Suprapubic skin (tissue), 4 donors: ENCODE results near the gene PLA2G15. TPM values are rescaled to one million over a fixed set of nuclear protein-coding genes. Genes with fewer than 3 reads are reported as not detected.

Experiments used
- DNase-seq, 2 donors: peaks; one replicate each; pipeline ENCODE4 v3.0.0-alpha.2; 2019; ENCODE audit warnings: low spot score in 2 of 2
- H3K27ac ChIP-seq: fragments of 200-600 bp; sonication (generic); one replicate; pipeline ENCODE4 v1.5.1; 2019
- H3K27me3 ChIP-seq: fragments of 200-600 bp; sonication (generic); one replicate; pipeline ENCODE4 v1.5.1; 2019
- H3K36me3 ChIP-seq: fragments of 200-600 bp; sonication (generic); one replicate; pipeline ENCODE4 v1.5.1; 2019
- H3K4me1 ChIP-seq: fragments of 200-600 bp; sonication (generic); one replicate; pipeline ENCODE4 v1.5.1; 2019
- H3K4me3 ChIP-seq: fragments of 200-600 bp; sonication (generic); one replicate; pipeline ENCODE4 v1.5.1; 2019; ENCODE audit warnings: mild to moderate bottlenecking
- H3K9me3 ChIP-seq: fragments of 200-600 bp; sonication (generic); one replicate; pipeline ENCODE4 v1.5.1; 2019
- CTCF ChIP-seq, 2 donors: fragments of 200-600 bp in 1 of 2; fragments of 450-650 bp in 1 of 2; sonication (generic) in 1 of 2; IDR thresholded peaks; one replicate each; pipeline ENCODE4 v1.5.1; 2016 to 2019; ENCODE audit warnings: antibody characterized with exemption in 2 of 2, mild to moderate bottlenecking in 1 of 2, moderate library complexity in 1 of 2
- EP300 ChIP-seq: sonication (generic); formaldehyde crosslinking; IDR thresholded peaks from one replicate; pipeline ENCODE4 v1.6.1; 2017; ENCODE audit warnings: antibody characterized with exemption
- POLR2A ChIP-seq, 2 donors: fragments of 450-650 bp; IDR thresholded peaks; one replicate each; pipeline ENCODE4 v1.6.1; 2017; ENCODE audit warnings: antibody characterized with exemption in 2 of 2, mild to moderate bottlenecking in 2 of 2, moderate library complexity in 2 of 2
- POLR2AphosphoS5 ChIP-seq, 3 donors: sonication (generic); formaldehyde crosslinking; IDR thresholded peaks; one replicate each; pipeline ENCODE4 v1.6.1; 2017; ENCODE audit warnings: antibody characterized with exemption in 3 of 3
- WGBS: methylation state at CpG from one replicate; pipeline ENCODE4 v1.1.5; 2018; 5-methylcytosine and 5-hydroxymethylcytosine counted together
- total RNA-seq, 4 donors: library from RNA; depleted of rRNA; stranded (reverse); fragments of >200 nt; gene quantifications; one replicate each; pipeline ENCODE4 v1.1.0, GENCODE V29; 2016

PLA2G15 gene
- total RNA-seq, 4 donors from 2014 or later = 11.2 to 26.6 (median 23.6) TPM

- Histone ChIP-seq H3K27me3 (no peaks in the 10 kb centered on the region), H3K4me3 (no peak overlapping the region), H3K27ac (no peak overlapping the region), H3K36me3 (peaks cover 45% of the 10 kb centered on the region), H3K9me3 (no peaks in the 10 kb centered on the region), H3K4me1 (peaks cover 30% of the 10 kb centered on the region)
- DNase-seq = no peak
- TF ChIP-seq POLR2AphosphoS5 (IDR thresholded peaks at IDR 0.05) = no peak
- 82% methylated on average over 3 of the region's 3 CpGs for WGBS
Measured at GRCh38 chr16:68228652-68229051, 16.5 kb upstream of the PLA2G15 start.

GRCh38 chr16:68229431-68230175, 15.6 kb upstream of the PLA2G15 start:
- 10% methylated on average over 1 of the region's 4 CpGs for WGBS
- Histone ChIP-seq H3K27ac (no peak overlapping the region), H3K27me3 (no peaks in the 10 kb centered on the region), H3K4me1 (peaks cover 39% of the 10 kb centered on the region), H3K4me3 (no peak overlapping the region), H3K36me3 (peaks cover 45% of the 10 kb centered on the region), H3K9me3 (no peaks in the 10 kb centered on the region)
- TF ChIP-seq CTCF (IDR thresholded peaks at IDR 0.05) (peak; percentile 79 to 83), EP300 (no peak)
- peak in 1 of 2 donors; percentile 64 for DNase-seq

GRCh38 chr16:68230176-68230571, 15.0 kb upstream of the PLA2G15 start:
- H3K4me3 ChIP-seq = no peak overlapping the region
- peak in 1 of 2 donors; percentile 69 for DNase-seq
- TF ChIP-seq EP300 (no peak), CTCF (IDR thresholded peaks at IDR 0.05) (no peak), POLR2A (IDR thresholded peaks at IDR 0.05) (no peak), POLR2AphosphoS5 (IDR thresholded peaks at IDR 0.05) (no peak)
- no peak overlapping the region for H3K27ac ChIP-seq
- peaks cover 45% of the 10 kb centered on the region for H3K36me3 ChIP-seq
- peaks cover 45% of the 10 kb centered on the region for H3K4me1 ChIP-seq
- no peaks in the 10 kb centered on the region for H3K9me3 ChIP-seq
- WGBS = 88% methylated on average over 7 of the region's 9 CpGs
- H3K27me3 ChIP-seq = no peaks in the 10 kb centered on the region

- Histone ChIP-seq H3K27me3 (no peaks in the 10 kb centered on the region), H3K4me1 (peaks cover 50% of the 10 kb centered on the region), H3K27ac (no peak overlapping the region), H3K36me3 (peaks cover 44% of the 10 kb centered on the region), H3K4me3 (no peak overlapping the region), H3K9me3 (no peaks in the 10 kb centered on the region)
- 88% methylated on average over 6 of the region's 12 CpGs for WGBS
- DNase-seq = peak in 1 of 2 donors; percentile 56
- no peak for TF ChIP-seq POLR2AphosphoS5 (IDR thresholded peaks at IDR 0.05)
- TF ChIP-seq POLR2A (IDR thresholded peaks at IDR 0.05) = no peak
- no peak for TF ChIP-seq EP300
- TF ChIP-seq CTCF (IDR thresholded peaks at IDR 0.05) = no peak
Measured at GRCh38 chr16:68230956-68231355, 14.2 kb upstream of the PLA2G15 start.

GRCh38 chr16:68231384-68232136, 13.6 kb upstream of the PLA2G15 start:
- 82% methylated on average over 16 of the region's 26 CpGs for WGBS
- H3K9me3 ChIP-seq = no peaks in the 10 kb centered on the region
- H3K36me3 ChIP-seq = peaks cover 38% of the 10 kb centered on the region
- no peak for TF ChIP-seq CTCF (IDR thresholded peaks at IDR 0.05)
- TF ChIP-seq POLR2A (IDR thresholded peaks at IDR 0.05) = no peak
- TF ChIP-seq POLR2AphosphoS5 (IDR thresholded peaks at IDR 0.05) = no peak
- TF ChIP-seq EP300 = no peak
- H3K27ac ChIP-seq = no peak overlapping the region
- DNase-seq = no peak
- H3K27me3 ChIP-seq = no peaks in the 10 kb centered on the region
- H3K4me1 ChIP-seq = peaks cover 56% of the 10 kb centered on the region
- H3K4me3 ChIP-seq = no peak overlapping the region
